Measurements from ENCODE around the gene HDAC4.

The HDAC4 gene

GRCh38 chr2:239383036-239383758 is 17.6 kb downstream of the HDAC4 start:
- no peak for DNase-seq (ENCODE audit: low spot score)

GRCh38 chr2:239382384-239382880 is 18.4 kb downstream of the HDAC4 start:
- no peak for DNase-seq (ENCODE audit: low spot score)

- DNase-seq (ENCODE audit: low spot score), result no peak
Measured at GRCh38 chr2:239381709-239382134, 19.1 kb downstream of the HDAC4 start.

- DNase-seq (ENCODE audit: low spot score), result no peak
Measured at GRCh38 chr2:239380831-239381708, 19.8 kb downstream of the HDAC4 start.

GRCh38 chr2:239379641-239380170 is 21.1 kb downstream of the HDAC4 start:
- DNase-seq (ENCODE audit: low spot score), result no peak

- no peak for DNase-seq (ENCODE audit: low spot score)
Measured at GRCh38 chr2:239378918-239379640, 21.7 kb downstream of the HDAC4 start.

GRCh38 chr2:239378021-239378917 is 22.6 kb downstream of the HDAC4 start:
- DNase-seq (ENCODE audit: low spot score), result no peak

GRCh38 chr2:239377591-239377990 is 23.2 kb downstream of the HDAC4 start:
- DNase-seq (ENCODE audit: low spot score), result no peak

- no peak for DNase-seq (ENCODE audit: low spot score)
Measured at GRCh38 chr2:239376942-239377531, 23.8 kb downstream of the HDAC4 start.

- DNase-seq (ENCODE audit: low spot score), result no peak
Measured at GRCh38 chr2:239376351-239376750, 24.5 kb downstream of the HDAC4 start.

GRCh38 chr2:239375278-239376061 is 25.4 kb downstream of the HDAC4 start:
- no peak for DNase-seq (ENCODE audit: low spot score)

- DNase-seq (ENCODE audit: low spot score), result no peak
Measured at GRCh38 chr2:239374896-239375277, 25.9 kb downstream of the HDAC4 start.

- no peak for DNase-seq (ENCODE audit: low spot score)
Measured at GRCh38 chr2:239372835-239373234, 28.0 kb downstream of the HDAC4 start.

GRCh38 chr2:239371726-239372686 is 28.8 kb downstream of the HDAC4 start:
- no peak for DNase-seq (ENCODE audit: low spot score)

- DNase-seq (ENCODE audit: low spot score), result no peak
Measured at GRCh38 chr2:239370876-239371725, 29.7 kb downstream of the HDAC4 start.

- DNase-seq (ENCODE audit: low spot score), result no peak
Measured at GRCh38 chr2:239370403-239370802, 30.4 kb downstream of the HDAC4 start.

GRCh38 chr2:239369631-239370161 is 31.1 kb downstream of the HDAC4 start:
- DNase-seq (ENCODE audit: low spot score), result peak; percentile 79
